Aorta (tissue), 5 donors: ENCODE results near the gene RANBP10. TPM values are rescaled to one million over a fixed set of nuclear protein-coding genes. Genes with fewer than 3 reads are reported as not detected.

Experiments used
- ATAC-seq: fragments of 200-7000 bp; cut with Tn5 transposase; one replicate; pipeline ENCODE4 v1.9.1; 2022; ENCODE audit warnings: moderate library complexity; ENCODE audit not compliant: low FRiP score
- DNase-seq, 2 donors: peaks; one replicate each; pipeline ENCODE4 v3.0.0-alpha.2; 2020
- H3K27ac ChIP-seq, 2 donors: one replicate each; pipeline ENCODE4 v1.5.1; 2013; ENCODE audit warnings: low read length in 2 of 2, mild to moderate bottlenecking in 2 of 2, moderate library complexity in 2 of 2, control low read depth in 1 of 2, inconsistent platforms in 1 of 2, low read depth in 1 of 2
- H3K27me3 ChIP-seq, 2 donors: one replicate each; pipeline ENCODE4 v1.6.1; 2013; ENCODE audit warnings: control low read depth in 1 of 2, low read length in 1 of 2, mild to moderate bottlenecking in 1 of 2, moderate library complexity in 1 of 2; ENCODE audit not compliant: insufficient read depth in 2 of 2, control insufficient read depth in 1 of 2
- H3K36me3 ChIP-seq, 2 donors: one replicate each; pipeline ENCODE4 v1.6.1; 2013; ENCODE audit warnings: control low read depth in 1 of 2, low read length in 1 of 2, mild to moderate bottlenecking in 1 of 2; ENCODE audit not compliant: insufficient read depth in 2 of 2, control insufficient read depth in 1 of 2
- H3K4me1 ChIP-seq, 2 donors: one replicate each; pipeline ENCODE4 v1.6.1; 2013; ENCODE audit warnings: low read length in 2 of 2, control low read depth in 1 of 2, mild to moderate bottlenecking in 1 of 2, moderate library complexity in 1 of 2; ENCODE audit not compliant: insufficient read depth in 2 of 2, control insufficient read depth in 1 of 2
- H3K4me3 ChIP-seq, 2 donors: one replicate each; pipeline ENCODE4 v1.5.1; 2013; ENCODE audit warnings: low read length in 2 of 2, control low read depth in 1 of 2, mild to moderate bottlenecking in 1 of 2
- H3K9me3 ChIP-seq: one replicate; pipeline ENCODE4 v1.6.1; 2013; ENCODE audit warnings: mild to moderate bottlenecking, low read length; ENCODE audit not compliant: control insufficient read depth
- WGBS, 2 donors: extraction: QIAGEN DNeasy Blood & Tissue Kit; methylation state at CpG; one replicate each; pipeline ENCODE4 v1.1.7; 2013; 5-methylcytosine and 5-hydroxymethylcytosine counted together
- intact Hi-C, 2 donors: fragments of 100-400 bp; cut with DNase I; formaldehyde crosslinking; loops; one replicate each; pipeline versions ENCODE4 v1.14.2 to v1.15.0; 2022
- polyA plus RNA-seq, 2 donors: library from polyadenylated mRNA; stranded (reverse); fragments of 200-250 nt; gene quantifications; one replicate each; pipeline ENCODE4 v1.2.3, GENCODE V29; 2013
- total RNA-seq, 2 donors: library from RNA; stranded (reverse); fragmentation: NEBNext Ultra II Directional; extraction: Animal tissue kit (Norgen Biotek cat#: 25700); gene quantifications; one replicate each; pipeline ENCODE4 v1.2.1, GENCODE V29; 2021
- donor health status: healthy with polysubstance abuse.
- donor health status: Bipolar disorder and iron deficiency.
- donor health status: DM: no; HTN: no; CAD: no.
- donor health status: DM: no; HTN: no; CAD: no.
- donor health status: DM: yes; HTN: yes; CAD: no.

RANBP10 gene
- total and polyA plus RNA-seq, 4 donors: 5.5 to 21.6 (median 14.8) TPM

DNA sequence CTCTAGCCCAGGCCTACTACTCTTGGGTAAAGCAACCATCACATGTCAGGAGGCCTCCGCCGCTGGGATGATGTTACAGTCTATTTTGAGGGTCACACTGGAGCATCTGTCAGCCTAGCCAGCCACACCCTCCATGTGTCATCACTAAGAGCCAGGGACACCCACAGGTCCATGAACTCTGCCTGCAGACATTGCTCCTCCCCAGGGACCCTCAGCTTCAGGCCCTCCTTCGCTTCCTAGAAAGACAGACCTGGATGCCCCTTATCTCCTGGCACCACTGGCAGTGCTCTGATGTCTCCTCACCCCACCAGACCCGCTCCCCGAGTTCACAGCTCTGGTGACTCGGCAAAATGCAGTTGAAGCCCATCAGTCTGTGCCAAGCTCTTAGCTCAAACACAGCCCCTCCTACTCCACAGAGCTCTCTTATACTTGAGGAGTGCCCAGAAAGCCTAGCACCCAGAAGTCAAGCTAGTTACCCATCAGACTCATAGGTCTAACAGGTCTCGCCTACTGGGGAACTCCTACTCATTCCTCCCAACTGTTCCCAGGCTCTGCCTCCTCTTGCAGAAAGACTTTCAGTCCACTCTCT is 5.9 kb downstream of the RANBP10 start:
- DNase-seq: no peak
- intact Hi-C loops: no loop called here
- H3K36me3 ChIP-seq: no peaks in the 10 kb centered on the region
- H3K4me1 ChIP-seq: no peaks in the 10 kb centered on the region
- H3K4me3 ChIP-seq: no peak overlapping the region
- 86 to 88% methylated on average over 7 of the region's 7 CpGs for WGBS, 2 donors
- no peaks in the 10 kb centered on the region for H3K9me3 ChIP-seq
- H3K27ac ChIP-seq: no peak overlapping the region
- no peaks in the 10 kb centered on the region for H3K27me3 ChIP-seq
- ATAC-seq: no peak

- DNase-seq: no peak
- Histone ChIP-seq H3K27ac (no peak overlapping the region), H3K9me3 (no peaks in the 10 kb centered on the region), H3K36me3 (no peaks in the 10 kb centered on the region), H3K4me1 (no peaks in the 10 kb centered on the region), H3K27me3 (no peaks in the 10 kb centered on the region), H3K4me3 (no peak overlapping the region)
- no peak for ATAC-seq
- intact Hi-C loops: no loop called here
- WGBS, 2 donors: 98% methylated on average over 5 of the region's 5 CpGs
These were observed 10.2 kb downstream of the RANBP10 start for GRCh38 chr16:67796099-67796718.

DNA sequence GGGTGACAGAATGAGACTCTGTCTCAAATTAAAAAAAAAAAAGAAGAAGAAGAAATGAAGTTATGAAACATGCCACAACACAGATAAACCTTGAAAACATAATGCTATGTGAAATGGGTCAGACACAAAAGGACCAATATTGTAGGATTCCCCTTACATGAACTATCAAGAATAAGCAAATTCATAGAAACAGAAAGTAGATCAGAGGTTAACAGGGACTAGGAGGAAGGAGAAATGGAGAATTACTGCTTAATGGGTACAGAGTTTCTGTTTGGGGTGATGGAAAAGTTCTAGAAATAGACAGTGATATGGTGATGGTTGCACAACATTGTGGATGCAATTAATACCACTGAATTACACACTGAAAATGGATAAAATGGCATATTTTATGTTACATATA is 16.3 kb downstream of the RANBP10 start:
- Histone ChIP-seq H3K27me3 (no peaks in the 10 kb centered on the region), H3K36me3 (no peaks in the 10 kb centered on the region), H3K27ac (no peak overlapping the region), H3K4me1 (no peaks in the 10 kb centered on the region), H3K4me3 (no peak overlapping the region), H3K9me3 (no peaks in the 10 kb centered on the region)
- intact Hi-C loops: no loop called here
- DNase-seq: no peak
- ATAC-seq: no peak

DNA sequence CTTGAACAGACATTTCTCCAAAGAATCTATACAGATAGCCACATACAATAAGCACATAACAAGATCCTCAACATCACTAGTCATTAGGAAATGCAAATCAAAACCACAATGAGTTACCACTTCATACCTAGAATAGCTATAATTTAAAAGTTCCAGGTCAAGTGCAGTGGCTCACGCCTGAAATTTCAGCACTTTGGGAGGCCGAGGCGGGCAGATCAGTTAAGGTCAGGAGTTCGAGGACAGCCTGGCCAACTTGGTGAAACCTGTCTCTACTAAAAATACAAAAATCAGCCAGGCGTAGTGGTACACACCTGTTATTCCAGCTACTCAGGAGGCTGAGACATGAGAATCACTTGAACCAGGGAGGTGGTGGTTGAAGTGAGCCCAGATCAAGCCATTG is 19.9 kb downstream of the RANBP10 start:
- Histone ChIP-seq H3K9me3 (no peaks in the 10 kb centered on the region), H3K27me3 (no peaks in the 10 kb centered on the region), H3K4me1 (no peaks in the 10 kb centered on the region), H3K4me3 (no peak overlapping the region), H3K36me3 (no peaks in the 10 kb centered on the region), H3K27ac (no peak overlapping the region)
- WGBS, 2 donors: 96 to 97% methylated on average over 5 of the region's 5 CpGs
- ATAC-seq (no peak), DNase-seq (no peak)
- intact Hi-C loops: no loop called here

GRCh38 chr16:67783353-67783725 is 23.0 kb downstream of the RANBP10 start:
- peaks cover 0 to 3% of the 10 kb centered on the region in 2 donors for H3K36me3 ChIP-seq
- no peaks in the 10 kb centered on the region for H3K4me1 ChIP-seq
- no peak overlapping the region for H3K4me3 ChIP-seq
- intact Hi-C loops: no loop called here
- no peaks in the 10 kb centered on the region for H3K27me3 ChIP-seq
- DNase-seq: no peak
- no peak for ATAC-seq
- no peak overlapping the region for H3K27ac ChIP-seq
- no peaks in the 10 kb centered on the region for H3K9me3 ChIP-seq

DNA sequence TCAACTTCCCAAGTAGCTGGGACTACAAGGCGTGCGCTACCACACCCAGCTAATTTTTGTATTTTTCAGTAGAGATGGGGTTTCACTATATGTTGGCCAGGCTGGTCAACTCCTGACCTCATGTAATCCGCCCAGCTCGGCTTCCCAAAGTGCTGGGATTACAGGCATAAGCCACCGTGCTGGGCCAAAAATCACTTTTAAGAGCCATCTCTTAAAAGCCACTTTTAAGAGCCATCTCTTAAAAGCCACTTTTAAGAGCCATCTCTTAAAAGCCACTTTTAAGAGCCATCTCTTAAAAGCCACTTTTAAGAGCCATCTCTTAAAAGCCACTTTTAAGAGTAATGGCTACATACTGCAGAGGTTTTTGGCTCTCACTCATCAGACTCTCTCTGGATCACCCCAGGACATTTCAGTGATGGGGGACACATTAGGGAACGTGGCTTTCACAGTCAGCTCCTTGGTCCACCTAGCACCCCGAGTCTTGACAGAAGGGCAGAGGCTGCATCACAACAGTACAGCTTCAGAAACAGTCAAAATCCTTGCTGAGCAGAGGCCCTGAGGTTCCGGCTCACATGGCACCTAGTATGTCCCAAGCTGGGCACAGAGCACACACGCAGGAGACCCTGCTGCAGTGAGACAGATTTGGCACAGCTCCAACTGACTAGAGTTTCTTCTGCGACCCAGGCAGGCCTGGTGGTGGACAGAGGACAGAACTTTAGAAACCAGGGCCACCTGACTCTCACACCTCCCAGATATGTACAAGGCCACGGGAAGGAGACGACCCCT is 23.6 kb downstream of the RANBP10 start:
- no peaks in the 10 kb centered on the region for H3K9me3 ChIP-seq
- no peak overlapping the region for H3K4me3 ChIP-seq
- no peaks in the 10 kb centered on the region for H3K27me3 ChIP-seq
- WGBS, 2 donors: 91 to 92% methylated on average over 12 of the region's 12 CpGs
- ATAC-seq (no peak), DNase-seq (no peak)
- H3K27ac ChIP-seq: no peak overlapping the region
- H3K4me1 ChIP-seq: no peaks in the 10 kb centered on the region
- peaks cover 0 to 3% of the 10 kb centered on the region in 2 donors for H3K36me3 ChIP-seq
- intact Hi-C loops: no loop called here

- DNase-seq (no peak), ATAC-seq (no peak)
- Histone ChIP-seq H3K4me1 (no peaks in the 10 kb centered on the region), H3K36me3 (peaks cover 0 to 3% of the 10 kb centered on the region in 2 donors), H3K27me3 (no peaks in the 10 kb centered on the region), H3K9me3 (no peaks in the 10 kb centered on the region), H3K4me3 (no peak overlapping the region), H3K27ac (no peak overlapping the region)
- intact Hi-C loops: no loop called here
- 86 to 87% methylated on average over 5 of the region's 5 CpGs for WGBS, 2 donors
These were observed 24.8 kb downstream of the RANBP10 start for GRCh38 chr16:67781565-67781921.

DNA sequence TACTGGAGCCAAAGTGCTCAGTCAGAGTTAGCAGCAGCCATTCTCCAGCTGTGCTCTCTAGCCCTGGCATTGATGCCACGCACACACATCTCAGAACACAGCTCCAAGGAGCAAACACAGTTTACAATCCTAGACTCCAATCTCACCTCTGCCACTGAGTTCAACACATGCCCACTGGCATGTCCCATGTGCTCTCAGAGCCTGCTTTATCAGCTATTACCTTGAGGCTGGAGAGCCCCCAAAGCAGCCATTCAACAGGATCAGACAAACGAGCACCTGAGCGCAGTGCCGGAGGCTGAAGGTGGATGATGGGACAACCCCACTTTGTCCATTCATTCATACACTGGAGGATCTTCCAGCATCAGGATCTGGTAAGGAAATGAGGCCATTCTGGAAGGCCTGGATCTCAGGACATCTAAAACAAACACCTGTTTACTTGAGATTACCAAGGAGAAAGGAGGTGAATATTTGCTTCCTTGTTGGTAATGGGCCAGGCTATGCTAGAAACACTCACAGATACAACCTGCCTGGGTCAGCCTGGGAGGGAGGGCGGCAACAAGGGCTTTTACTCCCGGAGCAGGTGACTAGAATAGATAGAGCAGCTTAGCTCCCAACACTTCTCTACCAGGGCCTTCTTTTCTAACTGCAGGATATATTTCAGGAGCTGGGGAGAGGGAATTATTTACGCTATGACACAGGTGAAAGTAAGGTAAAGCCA is 25.4 kb downstream of the RANBP10 start:
- ATAC-seq: no peak
- Histone ChIP-seq H3K27ac (no peak overlapping the region), H3K36me3 (peaks cover 0 to 3% of the 10 kb centered on the region in 2 donors), H3K4me1 (no peaks in the 10 kb centered on the region), H3K4me3 (no peak overlapping the region), H3K9me3 (no peaks in the 10 kb centered on the region), H3K27me3 (no peaks in the 10 kb centered on the region)
- WGBS, 2 donors: 93 to 94% methylated on average over 7 of the region's 7 CpGs
- intact Hi-C loops: no loop called here
- no peak for DNase-seq
